PFSK-1 (cell line): ENCODE data around the gene RECQL5.

Experiments
- FOXP2 ChIP-seq: optimal IDR thresholded peaks from 2 replicates; pipeline ENCODE3; 2011; ENCODE audit warnings: borderline replicate concordance, control low read depth, inconsistent platforms; ENCODE audit not compliant: insufficient read depth; ENCODE audit errors: extremely low read length, extremely low read depth
- POLR2AphosphoS5 ChIP-seq: IDR thresholded peaks from 2 replicates; pipeline ENCODE4 v1.6.1; 2012; ENCODE audit warnings: low read depth, mild to moderate bottlenecking, control low read depth, low read length, moderate library complexity
- REST ChIP-seq, 2 experiments: IDR thresholded peaks; 2 replicates each; pipeline versions ENCODE4 v1.6.1 to v1.8.0; 2011 to 2012; ENCODE audit warnings: low read depth in 2 of 2, low read length in 2 of 2, control low read depth in 1 of 2, inconsistent platforms in 1 of 2, mild to moderate bottlenecking in 1 of 2, moderate library complexity in 1 of 2; ENCODE audit not compliant: insufficient read depth in 1 of 2
- SIN3A ChIP-seq: IDR thresholded peaks from 2 replicates; pipeline ENCODE4 v1.6.1; 2012; ENCODE audit warnings: mild to moderate bottlenecking, low read length, moderate library complexity, borderline replicate concordance; ENCODE audit not compliant: insufficient read depth
- TAF1 ChIP-seq: IDR thresholded peaks from 2 replicates; pipeline ENCODE4 v1.6.1; 2012; ENCODE audit warnings: low read length, control low read depth, borderline replicate concordance; ENCODE audit not compliant: insufficient read depth

Gene RECQL5

GRCh38 chr17:75650874-75651273 is 16.1 kb downstream of the RECQL5 start:
- no peak for TF ChIP-seq SIN3A
- no peak for TF ChIP-seq REST (IDR thresholded peaks at IDR 0.05; ENCODE audit: insufficient read depth in 1 of 2, low read depth in 2 of 2, low read length in 2 of 2)
- TF ChIP-seq FOXP2: no peak
- no peak for TF ChIP-seq POLR2AphosphoS5
- TF ChIP-seq TAF1: no peak

DNA sequence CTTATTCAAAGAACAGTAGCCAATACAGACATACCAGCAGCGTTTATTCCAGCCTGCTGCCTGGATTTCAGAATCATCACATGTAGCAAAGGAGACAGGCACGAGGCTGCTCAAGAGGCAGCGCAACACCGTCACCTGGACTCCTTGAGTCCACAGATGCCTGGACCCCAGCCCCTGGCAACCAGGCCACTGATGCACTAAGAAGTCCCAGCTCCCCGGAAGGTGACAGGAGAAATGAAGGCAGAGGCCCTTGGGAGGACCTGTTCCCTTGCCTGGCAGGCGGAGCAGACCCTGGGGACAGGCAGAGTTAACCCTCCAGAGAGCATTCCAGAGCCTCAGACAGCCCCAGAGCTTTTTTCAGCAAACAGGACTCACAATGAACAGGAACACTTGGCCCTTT is 17.3 kb downstream of the RECQL5 start:
- TF ChIP-seq REST (IDR thresholded peaks at IDR 0.05; ENCODE audit: insufficient read depth in 1 of 2, low read depth in 2 of 2, low read length in 2 of 2) (no peak), FOXP2 (no peak), POLR2AphosphoS5 (no peak), TAF1 (no peak), SIN3A (no peak)

- TF ChIP-seq FOXP2 (no peak), SIN3A (no peak), TAF1 (no peak), REST (IDR thresholded peaks at IDR 0.05; ENCODE audit: insufficient read depth in 1 of 2, low read depth in 2 of 2, low read length in 2 of 2) (no peak), POLR2AphosphoS5 (no peak)
These were observed 19.0 kb downstream of the RECQL5 start for GRCh38 chr17:75647921-75648320.

DNA sequence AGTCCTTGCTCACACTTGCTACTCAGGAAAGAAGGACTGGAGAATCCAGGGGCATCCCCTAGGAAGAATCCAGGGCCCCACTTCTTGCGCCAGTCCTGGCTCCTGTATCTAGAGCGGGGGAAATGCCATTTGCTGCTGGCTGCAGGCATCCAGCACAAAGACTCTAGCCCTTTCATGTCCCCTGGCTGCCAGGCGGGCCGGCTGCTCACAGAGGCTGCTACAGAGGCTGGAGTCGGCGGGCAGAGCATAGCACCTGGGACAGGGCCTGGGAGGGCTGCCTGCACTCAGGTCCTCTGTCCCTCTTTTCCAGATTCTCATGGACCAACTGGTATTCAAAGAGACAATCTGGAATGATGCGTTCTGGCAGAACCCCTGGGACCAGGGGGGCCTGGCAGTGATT is 19.9 kb downstream of the RECQL5 start:
- no peak for TF ChIP-seq FOXP2

- no peak for TF ChIP-seq REST (IDR thresholded peaks at IDR 0.05; ENCODE audit: insufficient read depth in 1 of 2, low read depth in 2 of 2, low read length in 2 of 2)
These were observed 20.3 kb downstream of the RECQL5 start for GRCh38 chr17:75646638-75646992.
